HT-29 (cell line): Measurements from ENCODE around the gene CPNE4. TPM values are rescaled to one million over a fixed set of nuclear protein-coding genes. Genes with fewer than 3 reads are reported as not detected.
"Not testable (repeated sequence)": the region's sequence is repeated elsewhere in the genome, so short reads cannot be mapped to it uniquely, and the experiment has no call there.

Experiments
- DNase-seq: peaks from one replicate; pipeline ENCODE4 v3.0.0-alpha.2; 2015; ENCODE audit warnings: low spot score
- total RNA-seq: library from RNA; depleted of rRNA; stranded (reverse); fragments of >200 nt; shearing (Covaris generic); gene quantifications from 2 replicates; pipeline ENCODE4 v1.2.3, GENCODE V29; 2014

CPNE4 gene
- total RNA-seq, 1 experiment from 2014 or later = not detected

GRCh38 chr3:131960324-131960723 lies 74.5 kb downstream of the CPNE4 start:
- DNase-seq = no peak

GRCh38 chr3:131957980-131958379 lies 76.8 kb downstream of the CPNE4 start:
- no peak for DNase-seq

GRCh38 chr3:131957511-131957910 lies 77.3 kb downstream of the CPNE4 start:
- no peak for DNase-seq

DNA sequence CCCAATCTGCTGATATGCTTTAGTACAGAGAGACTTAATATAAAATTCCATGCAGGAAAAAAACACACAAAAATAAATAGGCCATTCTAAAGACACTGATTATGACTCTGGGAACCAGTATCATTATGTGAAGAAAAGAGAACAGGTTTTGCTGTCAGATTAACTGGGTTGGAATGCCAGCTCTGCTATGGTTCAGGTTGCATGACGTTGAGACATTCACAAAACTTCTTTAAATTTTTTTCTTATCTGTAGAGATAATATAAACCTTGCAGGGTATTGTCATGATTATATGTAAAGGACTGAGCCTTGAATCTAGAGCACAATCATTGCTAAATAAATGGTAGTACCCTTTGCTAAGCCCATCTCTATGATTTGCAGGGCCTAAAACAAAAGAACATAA lies 86.0 kb downstream of the CPNE4 start:
- DNase-seq = no peak

DNA sequence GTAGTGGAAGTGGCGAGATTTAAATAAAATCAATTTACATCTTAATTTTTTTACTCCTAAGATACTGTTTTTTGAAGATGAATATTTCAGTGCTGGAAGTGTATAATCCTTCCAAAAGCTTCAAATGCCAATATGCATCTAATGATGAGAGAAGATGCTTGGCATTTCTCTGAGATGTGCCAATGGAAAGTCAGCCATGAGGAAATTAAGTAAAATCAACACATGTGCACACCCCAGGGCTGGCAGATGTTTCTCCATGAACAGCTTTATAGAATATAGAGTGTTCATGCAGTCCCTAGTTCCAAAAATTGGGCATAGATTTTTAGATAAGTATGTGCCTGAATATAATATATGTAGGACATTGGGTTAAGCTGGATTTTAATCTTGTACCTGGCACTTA lies 90.1 kb downstream of the CPNE4 start:
- DNase-seq = no peak

DNA sequence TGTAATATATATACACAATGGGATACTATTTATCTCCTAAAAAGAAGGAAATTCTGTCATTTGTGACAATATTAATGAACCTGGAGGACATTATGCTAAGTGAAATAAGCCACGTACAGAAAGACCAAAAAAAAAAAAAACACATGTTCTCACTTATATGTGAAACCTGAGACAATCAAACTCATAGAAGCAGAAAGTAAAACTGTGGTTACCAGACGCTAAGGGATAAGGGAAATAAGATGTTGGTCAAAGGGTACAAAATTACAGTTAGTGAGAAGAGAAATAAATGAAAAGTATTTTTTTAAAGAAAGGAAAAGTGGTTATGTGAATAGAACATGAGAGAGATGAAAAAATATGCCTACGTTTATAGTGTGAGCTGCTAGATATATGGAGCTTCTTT lies 101.1 kb downstream of the CPNE4 start:
- no peak for DNase-seq

DNA sequence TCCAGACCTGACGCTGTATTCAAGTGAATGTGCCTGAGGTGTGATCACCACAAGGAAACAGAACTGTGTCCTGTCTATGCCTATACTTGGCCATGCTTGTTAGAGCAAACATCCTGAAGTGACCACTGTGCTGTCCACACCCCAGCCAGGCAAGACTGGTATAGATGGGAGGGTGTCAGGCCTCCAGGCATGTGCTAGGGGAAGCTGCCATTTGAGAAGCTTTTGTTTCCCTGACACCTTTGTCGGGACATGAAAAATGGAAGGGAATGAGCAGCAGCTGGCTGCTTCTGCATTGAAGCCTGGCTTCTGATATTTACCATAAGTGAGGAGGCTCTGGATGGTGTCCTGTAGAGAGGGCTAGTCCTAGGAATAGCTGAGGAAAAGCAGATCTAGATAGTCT lies 106.2 kb downstream of the CPNE4 start:
- no peak for DNase-seq

DNA sequence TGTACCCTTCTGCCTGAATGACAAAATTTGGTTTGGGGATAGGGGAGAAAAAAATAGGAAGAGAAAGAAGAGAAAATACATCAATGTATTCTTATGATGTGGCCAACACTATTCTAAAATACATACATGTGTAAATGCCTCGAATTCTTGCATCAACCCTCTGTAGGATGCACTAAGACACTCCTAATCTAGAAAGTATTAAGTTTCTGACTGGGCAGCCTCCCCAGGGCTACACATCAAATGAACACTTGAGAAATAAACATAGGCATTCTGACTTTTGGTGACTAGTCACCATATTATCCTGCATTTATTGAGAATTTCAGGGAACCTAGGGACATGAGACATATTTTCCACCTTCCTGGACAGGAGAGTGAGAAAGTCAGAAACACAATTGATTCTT lies 109.2 kb downstream of the CPNE4 start:
- no peak for DNase-seq

DNA sequence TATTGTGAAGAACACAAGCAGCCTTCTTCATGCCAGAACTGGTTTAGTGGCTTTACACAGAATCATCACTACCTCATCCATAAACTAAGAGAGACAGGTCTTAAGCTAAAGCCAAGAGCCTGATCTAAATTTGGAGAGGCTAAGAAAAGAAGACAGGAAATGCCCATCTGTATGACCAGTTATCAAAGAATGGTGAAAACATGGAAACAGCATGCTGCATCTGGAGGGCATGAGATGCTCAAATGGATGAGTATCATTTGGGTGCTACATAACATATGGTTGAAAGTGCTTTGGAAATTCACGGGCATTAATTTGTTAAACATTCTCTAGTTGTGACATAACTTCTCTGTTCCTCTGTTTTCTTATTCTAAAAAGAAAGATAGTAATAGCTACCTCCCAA lies 112.5 kb downstream of the CPNE4 start:
- DNase-seq = no peak

- DNase-seq = no peak
Observed at GRCh38 chr3:131917006-131917405, 117.8 kb downstream of the CPNE4 start.

- no peak for DNase-seq
Observed at GRCh38 chr3:131914090-131914691, 120.6 kb downstream of the CPNE4 start.

GRCh38 chr3:131912255-131912654 lies 122.6 kb downstream of the CPNE4 start:
- no peak for DNase-seq

DNA sequence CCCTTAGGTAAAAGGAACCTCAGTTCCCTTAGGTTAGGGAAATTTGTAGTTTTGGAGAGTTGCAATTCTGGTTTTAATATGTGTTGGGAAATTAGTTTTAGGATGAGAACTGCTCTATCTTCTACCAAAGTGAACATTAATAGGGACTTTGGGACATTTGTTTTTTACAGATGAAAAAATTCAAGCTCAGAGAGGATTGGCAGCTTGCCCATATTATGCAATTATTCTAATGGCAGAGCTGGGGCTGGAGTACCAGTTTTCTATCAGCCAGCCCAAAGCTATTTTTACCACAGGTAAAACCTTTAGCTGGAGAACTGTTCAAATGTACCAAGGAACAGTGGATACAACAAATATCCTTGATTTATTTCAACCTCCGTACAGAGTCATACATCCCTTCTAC lies 127.0 kb downstream of the CPNE4 start:
- no peak for DNase-seq

GRCh38 chr3:131903988-131904415 lies 130.8 kb downstream of the CPNE4 start:
- no peak for DNase-seq

GRCh38 chr3:131901686-131902085 lies 133.1 kb downstream of the CPNE4 start:
- DNase-seq = no peak

DNA sequence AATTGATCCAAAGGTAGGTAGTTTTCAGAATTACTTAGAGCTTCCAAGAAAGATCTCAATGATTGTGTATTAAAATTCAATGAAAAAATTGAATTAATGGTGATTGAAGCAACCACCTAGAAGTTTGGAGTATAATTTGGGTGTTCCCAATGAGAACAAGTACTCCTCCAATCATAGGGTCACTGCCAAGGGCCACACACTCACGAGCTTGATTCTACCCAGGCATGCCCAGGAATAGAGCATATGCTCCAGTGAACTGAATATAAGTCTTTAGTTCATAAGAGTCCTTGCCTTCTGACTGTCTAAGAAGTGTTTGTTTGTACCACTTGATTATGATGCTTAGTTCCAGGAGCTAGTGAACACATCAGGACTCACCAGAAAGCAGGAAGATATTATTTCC lies 133.9 kb downstream of the CPNE4 start:
- no peak for DNase-seq

- no peak for DNase-seq
Observed at GRCh38 chr3:131899021-131899420, 135.8 kb downstream of the CPNE4 start.

DNA sequence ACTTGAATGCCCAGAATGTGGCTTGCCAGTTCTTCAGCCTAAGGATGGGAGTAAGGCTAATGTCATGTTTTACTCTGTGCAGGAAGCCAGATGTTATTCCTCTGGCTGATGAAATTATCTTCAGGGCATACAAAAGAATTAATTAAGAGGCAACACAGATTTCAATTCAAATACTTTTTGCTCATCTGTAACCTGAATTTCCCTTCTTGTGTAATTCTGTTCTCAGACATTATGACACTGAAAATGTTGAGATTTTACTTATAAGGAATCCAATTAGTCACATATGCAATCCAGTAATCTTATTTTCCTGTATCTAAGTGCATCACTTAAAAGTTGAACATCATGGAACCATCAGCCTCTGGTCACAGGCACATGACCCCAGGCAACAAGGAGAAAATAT lies 136.5 kb downstream of the CPNE4 start:
- DNase-seq = no peak

DNA sequence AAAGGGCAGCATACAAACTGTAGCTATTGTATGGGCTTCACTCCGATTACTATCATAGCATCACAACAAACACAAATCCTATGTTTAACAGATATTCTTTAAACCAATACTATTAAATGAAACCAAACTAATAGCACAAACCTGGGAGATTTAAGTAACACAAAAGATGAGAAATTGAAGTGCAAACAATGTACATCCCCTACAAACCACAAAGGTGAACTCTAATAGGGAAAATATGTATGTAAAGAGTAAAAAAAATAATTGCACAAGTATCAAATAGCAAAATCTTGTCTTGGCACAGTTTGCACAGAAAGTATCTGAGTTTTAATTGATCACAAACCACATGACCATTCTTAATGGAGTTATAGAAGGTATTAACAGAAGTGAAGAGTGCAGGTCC lies 138.5 kb downstream of the CPNE4 start:
- DNase-seq = no peak

DNA sequence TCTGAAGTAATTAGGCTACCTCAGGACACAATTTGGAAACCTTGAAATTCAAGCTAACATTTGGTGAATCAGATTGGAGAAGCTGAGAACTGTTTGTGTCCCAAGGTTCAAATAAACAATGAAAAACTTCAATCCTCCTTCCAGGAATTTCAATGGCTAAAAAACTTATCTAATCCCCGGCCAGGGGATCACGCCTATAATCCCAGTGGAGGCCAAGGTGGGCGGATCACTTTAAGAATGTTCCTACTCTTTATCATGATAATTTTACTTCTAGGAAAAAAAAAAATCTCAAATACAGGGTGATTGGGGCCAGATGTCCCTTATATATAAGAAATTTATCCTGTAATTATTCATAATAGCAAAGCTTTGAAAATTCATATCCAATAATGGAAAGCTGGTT lies 139.0 kb downstream of the CPNE4 start:
- no peak for DNase-seq

DNA sequence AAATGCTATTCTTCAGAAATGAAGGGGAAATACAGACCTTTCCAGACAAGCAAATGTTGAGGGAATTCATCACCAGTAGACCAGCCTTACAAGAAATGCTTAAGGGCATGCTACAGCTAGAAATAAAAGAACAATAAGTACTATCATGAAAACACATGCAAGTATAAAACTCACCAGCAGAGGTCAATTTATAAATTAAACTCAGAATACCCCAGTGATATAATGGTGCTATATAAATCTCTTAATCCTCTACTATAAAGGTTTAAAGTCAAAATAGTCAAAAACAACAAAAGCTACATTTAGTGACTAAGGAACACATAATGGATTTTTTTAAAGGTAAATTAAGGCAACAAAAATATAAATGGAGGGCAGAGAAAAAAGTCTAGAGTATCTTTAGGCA lies 142.5 kb downstream of the CPNE4 start:
- DNase-seq = no peak

DNA sequence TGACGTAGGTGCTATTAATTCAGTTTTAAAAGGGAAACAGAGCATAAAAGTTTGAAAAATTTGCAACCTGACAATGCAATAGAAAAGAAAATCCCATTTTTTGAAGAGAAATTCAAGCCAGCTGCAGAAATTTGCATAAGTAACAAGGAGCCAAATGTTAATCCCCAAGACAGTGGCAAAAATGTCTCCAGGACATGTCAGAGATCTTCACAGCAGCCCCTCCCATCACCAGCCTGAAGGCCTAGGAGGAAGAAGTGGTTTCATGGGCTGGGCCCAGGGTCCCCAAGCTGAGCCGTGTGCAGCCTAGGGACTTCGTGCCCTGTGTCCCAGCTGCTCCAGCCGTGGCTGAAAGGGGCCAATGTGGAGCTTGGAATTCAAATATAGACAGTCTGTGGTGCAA lies 148.9 kb downstream of the CPNE4 start:
- DNase-seq = not testable (repeated sequence)

DNA sequence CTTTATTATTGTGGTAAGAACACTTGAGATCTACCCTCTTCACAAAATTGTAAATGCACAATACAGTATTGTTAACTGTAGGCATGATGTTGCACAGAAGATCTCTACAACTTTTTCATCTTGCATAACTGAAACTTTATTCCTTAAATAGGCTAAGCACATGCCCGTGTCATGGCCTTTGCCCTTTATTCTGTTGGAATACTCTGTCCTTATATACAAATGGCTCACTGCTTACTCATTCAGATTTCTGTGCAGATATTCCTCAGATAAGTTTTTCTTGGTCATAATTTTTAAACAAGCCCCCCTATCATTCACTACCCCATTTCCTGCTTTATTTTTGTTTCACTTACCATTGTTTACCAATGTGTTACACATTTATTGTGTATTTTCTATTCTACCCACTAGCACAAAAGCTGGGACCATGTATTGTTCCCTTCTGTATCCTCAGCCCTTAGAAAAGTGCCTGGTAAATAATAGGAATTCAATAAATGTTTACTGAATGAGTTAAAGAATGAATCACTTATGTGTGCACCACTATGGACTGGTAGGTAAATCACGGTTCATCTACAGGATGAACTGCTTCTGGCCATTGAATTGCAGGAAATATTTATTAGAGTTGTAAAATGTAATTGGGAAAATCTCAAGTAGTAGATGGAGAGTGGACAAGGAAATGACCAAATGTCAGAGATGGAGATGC lies 151.0 kb downstream of the CPNE4 start:
- no peak for DNase-seq

GRCh38 chr3:131883086-131883485 lies 151.7 kb downstream of the CPNE4 start:
- DNase-seq = no peak
